Right cardiac atrium (tissue), 5 donors: ENCODE measurements around the gene E2F8. TPM values are rescaled to one million over a fixed set of nuclear protein-coding genes. Genes with fewer than 3 reads are reported as not detected.

Experiments used
- ATAC-seq, 2 donors: fragments of 200-7000 bp; cut with Tn5 transposase; one replicate each; pipeline versions ENCODE4 v1.8.0 to v1.9.1; 2020; ENCODE audit warnings: moderate library complexity in 2 of 2, mild to moderate bottlenecking in 1 of 2
- DNase-seq, 3 donors: peaks; one replicate each; pipeline ENCODE4 v3.0.0-alpha.2; 2020
- H3K27ac ChIP-seq: one replicate; pipeline ENCODE4 v1.5.1; 2013; ENCODE audit warnings: mild to moderate bottlenecking, low read length, control low read depth, moderate library complexity
- H3K27me3 ChIP-seq: one replicate; pipeline ENCODE4 v1.6.1; 2013; ENCODE audit not compliant: control insufficient read depth, insufficient read depth
- H3K4me1 ChIP-seq: one replicate; pipeline ENCODE4 v1.6.1; 2013; ENCODE audit warnings: low read length; ENCODE audit not compliant: control insufficient read depth, insufficient read depth
- H3K4me3 ChIP-seq: one replicate; pipeline ENCODE4 v1.5.1; 2013; ENCODE audit warnings: low read length, control low read depth
- H3K9me3 ChIP-seq: one replicate; pipeline ENCODE4 v1.6.1; 2013; ENCODE audit warnings: low read length; ENCODE audit not compliant: control insufficient read depth
- WGBS: extraction: QIAGEN DNeasy Blood & Tissue Kit; methylation state at CpG from one replicate; pipeline ENCODE4 v1.1.7; 2013; 5-methylcytosine and 5-hydroxymethylcytosine counted together
- intact Hi-C, 4 donors: fragments of 100-400 bp; cut with DNase I; formaldehyde crosslinking; loops; one replicate each; pipeline versions ENCODE4 v1.11.0 to v1.14.0; 2022 to 2023
- polyA plus RNA-seq: library from polyadenylated mRNA; stranded (reverse); fragments of 200-250 nt; gene quantifications from one replicate; pipeline ENCODE4 v1.2.3, GENCODE V29; 2013
- total RNA-seq, 4 donors: library from RNA; stranded (reverse); fragmentation: NEBNext Ultra II Directional; extraction: Animal tissue kit (Norgen Biotek cat#: 25700); gene quantifications; one replicate each; pipeline ENCODE4 v1.2.1, GENCODE V29; 2021
- donor health status: healthy with polysubstance abuse.
- donor health status: DM: no; HTN: yes; CAD: no.
- donor health status: DM: no; HTN: no; CAD: no.
- donor health status: DM: no; HTN: yes; CAD: no; lungs with severe emphysema.
- donor health status: DM: yes; HTN: yes; CAD: no.

The E2F8 gene
- total and polyA plus RNA-seq, 5 donors = 2.9 to 7.9 (median 5.4) TPM

- Histone ChIP-seq H3K4me1 (no peaks in the 10 kb centered on the region), H3K4me3 (peak overlapping the region; percentile 67), H3K27me3 (no peaks in the 10 kb centered on the region), H3K27ac (peak overlapping the region; percentile 82), H3K9me3 (no peaks in the 10 kb centered on the region)
- intact Hi-C loops = no loop called here
- ATAC-seq (no peak), DNase-seq (peak in 1 of 3 donors; percentile 59)
- 23% methylated on average over 6 of the region's 6 CpGs for WGBS
Measured at GRCh38 chr11:19200410-19201201, 40.1 kb downstream of the E2F8 start.

- ATAC-seq = no peak
- Histone ChIP-seq H3K27ac (peak overlapping the region; percentile 91), H3K4me1 (no peaks in the 10 kb centered on the region), H3K27me3 (no peaks in the 10 kb centered on the region), H3K4me3 (peak overlapping the region; percentile 67), H3K9me3 (no peaks in the 10 kb centered on the region)
- no peak for DNase-seq
- intact Hi-C loops = no loop called here
- WGBS = 3% methylated on average over 3 of the region's 3 CpGs
Measured at GRCh38 chr11:19199771-19200170, 41.0 kb downstream of the E2F8 start.

GRCh38 chr11:19199048-19199447, 41.7 kb downstream of the E2F8 start:
- ATAC-seq (peak; percentile 14 to 41), DNase-seq (peak in 1 of 3 donors; percentile 21)
- intact Hi-C loops = no loop called here
- H3K27me3 ChIP-seq = no peaks in the 10 kb centered on the region
- peak overlapping the region; percentile 91 for H3K27ac ChIP-seq
- WGBS = 73% methylated on average over 7 of the region's 7 CpGs
- H3K4me1 ChIP-seq = no peaks in the 10 kb centered on the region
- H3K9me3 ChIP-seq = no peaks in the 10 kb centered on the region
- H3K4me3 ChIP-seq = peak overlapping the region; percentile 67

- peak; percentile 65 to 71 for ATAC-seq
Measured at GRCh38 chr11:19196432-19196831, 44.3 kb downstream of the E2F8 start.

GRCh38 chr11:19194620-19195308, 46.0 kb downstream of the E2F8 start:
- DNase-seq (no peak), ATAC-seq (no peak)
- Histone ChIP-seq H3K27me3 (no peaks in the 10 kb centered on the region), H3K4me3 (no peak overlapping the region), H3K9me3 (no peaks in the 10 kb centered on the region), H3K27ac (peak overlapping the region; percentile 62), H3K4me1 (no peaks in the 10 kb centered on the region)
- WGBS = 86% methylated on average over 4 of the region's 4 CpGs
- intact Hi-C loops = no loop called here

More at GRCh38 chr11:19196432-19196831, 44.3 kb downstream of the E2F8 start:
- peak overlapping the region; percentile 77 for H3K27ac ChIP-seq
- intact Hi-C loops = no loop called here
- H3K4me1 ChIP-seq = no peaks in the 10 kb centered on the region
- H3K27me3 ChIP-seq = no peaks in the 10 kb centered on the region
- WGBS = 70% methylated on average over 6 of the region's 6 CpGs
- H3K4me3 ChIP-seq = no peak overlapping the region
- no peaks in the 10 kb centered on the region for H3K9me3 ChIP-seq
- peak in 2 of 3 donors; percentile 45 to 53 for DNase-seq

- no peak overlapping the region for H3K27ac ChIP-seq
- WGBS = 43% methylated on average over 2 of the region's 2 CpGs
- H3K9me3 ChIP-seq = no peaks in the 10 kb centered on the region
- intact Hi-C loops = no loop called here
- no peak overlapping the region for H3K4me3 ChIP-seq
- H3K4me1 ChIP-seq = no peaks in the 10 kb centered on the region
- ATAC-seq (no peak), DNase-seq (no peak)
- H3K27me3 ChIP-seq = no peaks in the 10 kb centered on the region
Measured at GRCh38 chr11:19193916-19194315, 46.8 kb downstream of the E2F8 start.

- intact Hi-C loops = no loop called here
- H3K4me1 ChIP-seq = no peaks in the 10 kb centered on the region
- DNase-seq (peak; percentile 29 to 56 (median 53)), ATAC-seq (peak; percentile 62 to 78)
- H3K27ac ChIP-seq = peak overlapping the region; percentile 70
- H3K9me3 ChIP-seq = no peaks in the 10 kb centered on the region
- H3K27me3 ChIP-seq = no peaks in the 10 kb centered on the region
- 60% methylated on average over 7 of the region's 7 CpGs for WGBS
- no peak overlapping the region for H3K4me3 ChIP-seq
Measured at GRCh38 chr11:19191530-19192169, 49.1 kb downstream of the E2F8 start.

GRCh38 chr11:19187833-19188258, 52.9 kb downstream of the E2F8 start:
- WGBS = 71% methylated on average over 9 of the region's 9 CpGs
- Histone ChIP-seq H3K27me3 (no peaks in the 10 kb centered on the region), H3K4me1 (no peaks in the 10 kb centered on the region), H3K4me3 (no peak overlapping the region), H3K27ac (no peak overlapping the region), H3K9me3 (no peaks in the 10 kb centered on the region)
- ATAC-seq = no peak
- intact Hi-C loops = no loop called here
- no peak for DNase-seq

- intact Hi-C loops = no loop called here
- DNase-seq (no peak), ATAC-seq (peak in 1 of 2 donors; percentile 16)
- Histone ChIP-seq H3K4me3 (no peak overlapping the region), H3K4me1 (no peaks in the 10 kb centered on the region), H3K27me3 (no peaks in the 10 kb centered on the region), H3K9me3 (no peaks in the 10 kb centered on the region), H3K27ac (no peak overlapping the region)
- 49% methylated on average over 5 of the region's 5 CpGs for WGBS
Measured at GRCh38 chr11:19187114-19187832, 53.5 kb downstream of the E2F8 start.

- DNase-seq = no peak
- Histone ChIP-seq H3K4me1 (no peaks in the 10 kb centered on the region), H3K9me3 (no peaks in the 10 kb centered on the region), H3K27me3 (no peaks in the 10 kb centered on the region), H3K4me3 (no peak overlapping the region), H3K27ac (no peak overlapping the region)
- WGBS = 66% methylated on average over 6 of the region's 6 CpGs
- intact Hi-C loops = no loop called here
- no peak for ATAC-seq
Measured at GRCh38 chr11:19185516-19186052, 55.2 kb downstream of the E2F8 start.
